Measurements from ENCODE around the gene RNF145. TPM values are rescaled to one million over a fixed set of nuclear protein-coding genes. Genes with fewer than 3 reads are reported as not detected.

The RNF145 gene
- total and polyA plus RNA-seq, 2 of the 13 experiments (the other 11 are each of a cell fraction or from before 2014, with no cell fraction given), result 24.6 TPM

DNA sequence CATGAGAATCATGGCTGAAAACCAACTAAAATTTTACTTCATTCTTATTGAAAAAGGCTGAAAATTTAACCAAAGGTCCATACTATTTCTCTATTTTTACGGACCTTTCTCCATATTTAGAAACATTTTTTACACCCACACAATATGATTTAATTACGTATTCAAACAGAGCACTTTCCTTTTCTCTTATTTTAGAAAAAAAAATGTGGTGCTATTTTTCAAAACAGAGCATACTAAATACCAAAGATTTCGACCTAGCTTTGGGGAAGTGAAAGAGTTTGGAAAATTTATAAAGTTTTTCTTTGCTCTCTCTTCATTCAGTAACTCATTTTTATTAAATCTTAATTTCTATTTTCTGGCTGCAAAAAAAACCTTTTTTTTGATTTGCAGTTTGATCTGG, 38.1 kb downstream of the RNF145 start:
- in situ Hi-C loops (cut with HindIII; ENCODE audit: extremely low pct_ligation_motif_present, low pct_unique_long_range_greater_than_20kb) (no loop called here), intact Hi-C loops (cut with micrococcal nuclease; ENCODE audit: unreplicated experiment) (no loop called here)
- POLR2A ChIA-PET, result no interaction called here
- Histone ChIP-seq H3K4me3 (replicated peaks in 1 of 3; ENCODE audit: insufficient read depth in 1 of 3, low read depth in 2 of 3, low read length in 3 of 3) (no peak overlapping the region), H3K36me3 (replicated peaks in 1 of 2; ENCODE audit: control insufficient read depth in 1 of 2, insufficient read depth in 2 of 2, low read length in 2 of 2) (peaks cover 0 to 28% of the 10 kb centered on the region in 2 experiments; a peak in 3 of 5 replicates), H3K79me2 (ENCODE audit: insufficient read depth, low read length) (no peaks in the 10 kb centered on the region), H3K9ac (ENCODE audit: insufficient read depth, low read depth, low read length) (no peak overlapping the region), H3K27me3 (ENCODE audit: control insufficient read depth in 1 of 2, insufficient read depth in 2 of 2, low read length in 2 of 2) (no peaks in the 10 kb centered on the region), H3K4me2 (ENCODE audit: low read depth, low read length) (no peak overlapping the region), H3K27ac (ENCODE audit: extremely low read length, insufficient read depth, low read length) (no peak overlapping the region), H3K4me1 (ENCODE audit: insufficient read depth, low read length) (no peaks in the 10 kb centered on the region), H3K9me3 (ENCODE audit: low read length) (no peaks in the 10 kb centered on the region), H2AFZ (ENCODE audit: low read length) (no peak overlapping the region), H4K20me1 (ENCODE audit: insufficient read depth, low read length) (no peaks in the 10 kb centered on the region)
- FAIRE-seq, result no peak
- no TSS peak for BruUV-seq (replicated peaks)
- DNase-seq (ENCODE audit: low spot score), result no peak
- CTCF ChIA-PET (ENCODE audit: low intra/inter-chr PET ratio, low total read pairs), result no interaction called here
- no peak for ATAC-seq
- 83% methylated on average over 3 of the region's 3 CpGs for WGBS (ENCODE audit: low lambda C conversion rate)
- TF ChIP-seq ZFX (CRISPR knock-in tag; IDR thresholded peaks at IDR 0.05; ENCODE audit: low read depth) (no peak), FOXA3 (CRISPR knock-in tag; IDR thresholded peaks at IDR 0.05) (no peak), TBX2 (CRISPR knock-in tag; IDR thresholded peaks at IDR 0.05; ENCODE audit: borderline replicate concordance) (no peak), TRIM24 (CRISPR knock-in tag; IDR thresholded peaks at IDR 0.05) (no peak), PRDM15 (CRISPR knock-in tag; IDR thresholded peaks at IDR 0.05) (no peak), ISX (CRISPR knock-in tag; conservative IDR thresholded peaks at IDR 0.05) (no peak), U2AF1 (optimal IDR thresholded peaks at IDR 0.05; ENCODE audit: low read depth, low read length) (no peak), ZNF281 (CRISPR knock-in tag; IDR thresholded peaks at IDR 0.05; ENCODE audit: borderline replicate concordance) (no peak), ZMYM2 (CRISPR knock-in tag; IDR thresholded peaks at IDR 0.05) (no peak), MTF1 (CRISPR knock-in tag; IDR thresholded peaks at IDR 0.05) (no peak), FOXO1 (CRISPR knock-in tag; IDR thresholded peaks at IDR 0.05) (no peak), ZNF691 (CRISPR knock-in tag; IDR thresholded peaks at IDR 0.05; ENCODE audit: borderline replicate concordance, low read depth) (no peak), ZNF317 (CRISPR knock-in tag; IDR thresholded peaks at IDR 0.05) (no peak), RXRA (CRISPR knock-in tag; IDR thresholded peaks at IDR 0.05) (no peak), ETV5 (CRISPR knock-in tag; IDR thresholded peaks at IDR 0.05; ENCODE audit: borderline replicate concordance) (no peak), MXI1 (IDR thresholded peaks at IDR 0.05; ENCODE audit: borderline replicate concordance, low read depth, low read length) (no peak), RBAK (CRISPR knock-in tag; IDR thresholded peaks at IDR 0.05) (no peak)

Data from HepG2 (cell line).